GM21825 (cell line): ENCODE results near the gene RUNX1.

Source experiments
- ATAC-seq: cut with Tn5 transposase; IDR thresholded peaks from one replicate; pipeline ENCODE4 v1.9.1; 2021; ENCODE audit warnings: mild to moderate bottlenecking, moderate library complexity; ENCODE audit not compliant: unreplicated experiment

RUNX1 gene

GRCh38 chr21:34771512-34772028 is 277.5 kb downstream of the RUNX1 start:
- ATAC-seq, result no peak

- ATAC-seq, result no peak
Observed at GRCh38 chr21:34770576-34770975, 278.5 kb downstream of the RUNX1 start.

DNA sequence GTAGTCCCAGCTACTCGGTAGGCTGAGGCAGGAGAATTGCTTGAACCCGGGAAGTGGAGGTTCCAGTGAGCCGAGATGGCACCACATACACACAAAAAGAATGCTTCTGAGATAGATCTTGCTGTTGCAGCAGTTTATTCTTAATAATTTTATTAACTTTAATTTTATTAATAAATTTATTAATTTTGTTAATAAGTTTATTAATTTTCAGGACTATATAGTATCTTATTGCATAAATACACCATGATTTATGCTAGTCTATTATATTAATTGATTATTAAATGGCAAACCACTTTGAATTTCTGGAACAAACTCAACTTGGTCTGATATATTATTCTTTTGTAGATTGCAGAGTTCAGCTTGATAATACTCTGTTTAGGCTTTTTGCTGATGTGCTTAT is 280.8 kb downstream of the RUNX1 start:
- ATAC-seq, result no peak

GRCh38 chr21:34766862-34767261 is 282.2 kb downstream of the RUNX1 start:
- no peak for ATAC-seq

DNA sequence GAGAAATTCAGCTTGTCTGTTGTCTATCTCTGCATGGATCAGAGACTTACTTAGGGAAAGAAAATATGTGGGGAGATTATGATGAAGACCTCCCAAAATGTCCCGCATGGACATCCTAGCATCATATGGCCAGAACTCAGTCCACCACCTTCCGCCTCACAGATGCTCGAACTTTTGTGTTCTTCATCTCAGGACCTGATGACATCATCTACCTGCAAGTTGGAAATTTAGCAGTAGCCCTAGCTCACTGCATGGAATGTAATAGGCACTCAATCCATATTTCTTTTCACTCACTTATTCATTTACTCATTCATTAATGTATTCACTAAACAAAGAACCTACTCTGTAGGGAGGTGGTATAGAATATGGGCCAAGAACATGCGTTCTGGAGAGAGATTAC is 283.5 kb downstream of the RUNX1 start:
- ATAC-seq, result no peak

GRCh38 chr21:34764715-34765284 is 284.3 kb downstream of the RUNX1 start:
- no peak for ATAC-seq

- ATAC-seq, result no peak
Observed at GRCh38 chr21:34762786-34763185, 286.3 kb downstream of the RUNX1 start.

DNA sequence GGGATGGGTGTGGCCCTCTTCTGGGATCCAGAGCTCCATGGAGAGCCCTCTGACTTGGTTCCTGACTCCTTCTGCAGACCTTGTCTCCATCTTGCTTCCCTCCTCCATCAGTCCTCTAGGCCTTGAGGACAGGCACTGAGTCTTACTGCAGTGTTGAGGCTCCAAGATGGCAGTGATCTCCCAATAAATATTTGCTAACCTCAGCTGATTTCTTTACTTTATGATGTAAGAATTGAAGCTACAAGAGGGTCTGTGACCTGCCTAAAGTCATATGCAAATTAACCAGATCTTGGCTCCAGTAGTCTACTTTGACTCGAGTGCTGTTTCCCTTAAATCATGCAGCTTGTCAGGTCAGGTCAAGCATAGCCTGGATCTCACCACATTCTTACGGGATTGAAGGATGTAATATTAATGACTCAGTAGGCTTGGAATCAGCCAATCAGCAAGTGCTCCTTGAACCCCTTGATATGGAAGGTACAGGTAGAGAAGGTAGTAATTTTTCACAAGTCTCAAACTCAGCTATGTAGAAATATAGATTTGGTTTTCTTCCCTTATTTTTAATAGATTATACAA is 287.3 kb downstream of the RUNX1 start:
- no peak for ATAC-seq

DNA sequence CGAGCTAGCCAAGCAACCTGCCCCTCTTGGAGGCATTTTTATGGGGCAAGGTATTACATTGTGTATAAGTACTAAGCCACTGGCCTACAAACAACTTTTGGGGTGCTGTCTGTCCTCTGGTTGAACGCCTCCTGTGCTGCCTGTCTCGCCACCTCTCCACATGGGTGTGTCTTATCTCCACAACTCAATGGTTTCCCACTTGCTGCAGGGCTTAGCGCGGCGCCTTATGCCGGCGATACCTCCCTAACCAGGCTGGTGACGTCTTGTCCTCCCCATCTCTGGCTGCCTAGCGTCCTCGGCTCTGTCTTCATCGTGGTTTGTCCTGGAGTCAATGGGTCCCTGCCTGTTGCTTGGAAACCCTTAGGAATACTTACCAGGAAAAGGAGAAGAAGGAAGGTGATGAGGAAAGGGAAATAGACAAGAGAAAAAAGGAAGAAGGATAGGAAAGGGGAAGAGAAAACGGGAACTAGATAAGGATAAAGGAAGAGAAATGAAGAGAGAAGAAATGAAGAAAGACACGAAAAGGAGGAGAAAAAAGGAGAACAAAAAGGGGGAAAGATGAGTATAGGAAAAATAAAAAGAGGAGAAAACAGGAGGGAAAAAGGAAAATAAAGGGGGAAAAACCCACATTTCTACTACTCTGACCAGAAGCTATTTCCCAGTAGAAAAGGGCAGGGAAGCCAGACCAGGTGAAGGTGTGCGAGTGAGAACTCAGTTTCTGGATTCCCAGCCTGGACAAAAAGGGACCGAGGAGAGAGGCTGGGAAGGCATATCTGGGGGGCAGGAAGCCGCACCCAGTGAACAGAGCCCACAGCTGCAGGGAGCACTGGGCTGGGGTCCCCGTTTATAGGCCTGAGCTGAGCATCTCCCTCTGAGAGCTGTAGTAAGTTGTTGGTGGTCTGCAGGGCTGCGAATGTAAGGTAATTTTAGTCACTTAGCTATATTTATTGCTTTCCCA is 294.1 kb downstream of the RUNX1 start:
- no peak for ATAC-seq

- no peak for ATAC-seq
Observed at GRCh38 chr21:34748862-34749261, 300.2 kb downstream of the RUNX1 start.

DNA sequence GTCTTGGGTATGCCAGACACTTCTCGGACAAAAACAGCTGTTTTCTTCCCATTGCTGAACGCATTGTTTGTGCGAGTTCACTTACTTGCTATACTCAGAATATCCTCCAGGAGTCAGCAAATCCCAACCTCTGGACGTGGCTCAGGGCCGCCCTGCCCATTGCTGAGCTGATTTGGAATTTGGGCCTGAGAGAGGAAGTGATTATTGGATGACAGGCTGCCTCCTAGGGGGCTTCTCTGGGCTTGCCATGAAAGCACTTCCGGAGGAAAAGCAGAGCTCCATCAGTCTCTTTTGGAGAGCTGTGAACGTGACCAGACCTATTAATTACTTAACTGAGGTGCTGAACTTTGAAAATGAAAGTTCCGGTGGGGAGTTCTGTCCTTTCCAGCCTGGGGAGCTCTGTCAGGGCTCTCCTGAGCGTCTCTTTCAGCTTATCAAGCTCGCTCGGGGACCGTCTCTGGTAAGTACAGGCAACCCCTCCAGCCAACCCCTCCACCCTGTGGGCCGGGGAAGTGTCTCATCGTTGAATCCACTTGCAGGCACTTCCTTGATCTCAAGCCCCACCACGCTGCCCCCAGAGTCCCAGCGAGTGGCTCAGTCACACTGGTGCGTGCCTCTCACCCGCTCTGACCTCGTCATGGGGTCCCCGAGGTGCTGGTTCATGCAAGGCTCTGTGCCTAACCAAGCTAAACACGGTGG is 303.4 kb downstream of the RUNX1 start:
- peak; percentile 76 for ATAC-seq

DNA sequence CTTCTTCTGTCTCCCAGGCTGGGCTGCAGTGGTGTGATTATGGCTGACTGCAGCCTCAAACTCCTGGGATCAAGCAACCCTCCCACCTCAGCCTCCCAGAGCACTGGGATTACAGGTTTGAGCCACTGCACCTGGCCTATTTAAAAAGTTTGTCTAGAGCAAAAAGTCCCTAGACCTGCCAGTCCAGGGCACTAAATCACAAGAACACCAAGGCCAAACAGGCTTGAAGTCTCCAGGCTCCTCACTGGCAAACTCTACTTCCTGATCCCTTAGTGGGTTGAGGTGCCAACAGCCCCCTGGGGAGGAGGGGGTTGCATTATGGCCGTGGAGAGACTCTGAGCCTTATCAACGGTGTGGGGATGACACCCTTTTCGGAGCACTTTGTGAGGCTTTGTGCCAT is 304.3 kb downstream of the RUNX1 start:
- ATAC-seq, result no peak

DNA sequence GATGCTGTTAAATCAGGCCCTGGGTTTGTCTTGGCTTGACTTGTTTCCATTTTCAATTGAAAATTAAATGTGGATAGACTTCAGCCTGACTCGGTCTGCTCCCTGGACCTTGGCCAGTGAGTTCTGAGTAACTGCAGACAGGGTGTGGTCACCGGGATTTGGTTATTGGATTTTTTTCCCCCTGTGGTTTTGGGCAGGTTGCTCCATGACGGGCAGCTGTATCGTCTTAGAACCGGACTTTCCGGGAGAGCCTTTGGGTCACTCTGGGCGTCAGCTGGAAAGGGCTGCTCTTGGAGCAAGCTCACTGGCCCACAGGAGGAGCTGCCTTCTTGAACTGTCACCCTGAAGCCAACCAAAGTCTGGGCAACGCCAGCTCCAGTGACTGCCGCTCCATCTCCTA is 305.3 kb downstream of the RUNX1 start:
- no peak for ATAC-seq

GRCh38 chr21:34743285-34743684 is 305.8 kb downstream of the RUNX1 start:
- no peak for ATAC-seq

GRCh38 chr21:34740198-34740597 is 308.9 kb downstream of the RUNX1 start:
- ATAC-seq, result no peak
